T-cell (primary cell): ENCODE measurements around the gene LRRIQ4. TPM values are rescaled to one million over a fixed set of nuclear protein-coding genes. Genes with fewer than 3 reads are reported as not detected.

Experiments
- ATAC-seq, 4 experiments: fragments of 200-7000 bp in 3 of 4; fragments of 150-1000 bp in 1 of 4; cut with Tn5 transposase; replicated peaks in 1 of 4; 1 replicate in 3 of 4; 2 replicates in 1 of 4; pipeline ENCODE4 v1.10.0; 2021; ENCODE audit warnings: moderate library complexity in 3 of 4, mild to moderate bottlenecking in 2 of 4, moderate number of reproducible peaks in 1 of 4
- CTCF ChIA-PET, 2 donors: fragments of 300-600 bp; sonication (Branson Sonifier 250); formaldehyde crosslinking; loops; one replicate each; lab custom pipeline; 2022; ENCODE audit warnings: antibody characterized with exemption in 2 of 2; lab: Charles Lee
- POLR2A ChIA-PET, 2 donors: fragments of 300-600 bp; sonication (Branson Sonifier 250); formaldehyde crosslinking; loops; one replicate each; lab custom pipeline; 2022; ENCODE audit warnings: antibody characterized with exemption in 2 of 2; lab: Charles Lee
- DNase-seq, 35 experiments: peaks; one replicate each; pipeline versions ENCODE4 v3.0.0 to v3.0.0-alpha.2; 2013 to 2023
- H3K27ac ChIP-seq: one replicate; pipeline ENCODE4 v1.5.1; 2013; ENCODE audit warnings: low read length
- H3K27me3 ChIP-seq, 2 experiments: replicated peaks in 1 of 2; 1 replicate in 1 of 2; 2 replicates in 1 of 2; pipeline versions ENCODE4 v1.6.1 to v1.7.0; 2013; ENCODE audit warnings: low read length in 1 of 2, mixed read lengths in 1 of 2; ENCODE audit not compliant: control insufficient read depth in 2 of 2, insufficient read depth in 2 of 2; ENCODE audit errors: extremely low read depth in 1 of 2
- H3K36me3 ChIP-seq, 2 donors: 1 replicate in 1 of 2; 2 replicates in 1 of 2; pipeline versions ENCODE4 v1.6.1 to v1.7.0; 2013; ENCODE audit warnings: low read length in 1 of 2; ENCODE audit not compliant: control insufficient read depth in 2 of 2, insufficient read depth in 1 of 2; ENCODE audit errors: extremely low read depth in 1 of 2
- H3K4me1 ChIP-seq, 2 experiments: 1 replicate in 1 of 2; 2 replicates in 1 of 2; pipeline versions ENCODE4 v1.6.1 to v1.7.0; 2013; ENCODE audit warnings: low read length in 2 of 2, mixed read lengths in 1 of 2; ENCODE audit not compliant: insufficient read depth in 2 of 2, control insufficient read depth in 1 of 2; ENCODE audit errors: extremely low read depth in 1 of 2
- H3K4me3 ChIP-seq, 2 donors: 1 replicate in 1 of 2; 2 replicates in 1 of 2; pipeline versions ENCODE4 v1.5.1 to v1.7.0; 2013; ENCODE audit warnings: mild to moderate bottlenecking in 2 of 2, low read length in 1 of 2, moderate library complexity in 1 of 2; ENCODE audit not compliant: control insufficient read depth in 1 of 2; ENCODE audit errors: extremely low read depth in 1 of 2
- H3K9me3 ChIP-seq: 2 replicates; pipeline ENCODE4 v1.7.0; 2013
- H3K27ac Mint-ChIP-seq, 2 donors: one replicate each; pipeline ENCODE4 v1.8.0; 2020 to 2021; ENCODE audit warnings: mild to moderate bottlenecking in 2 of 2, mixed read lengths in 2 of 2
- H3K27me3 Mint-ChIP-seq, 2 donors: one replicate each; pipeline ENCODE4 v1.8.0; 2021 to 2022; ENCODE audit warnings: mixed read lengths in 2 of 2
- H3K36me3 Mint-ChIP-seq: one replicate; pipeline ENCODE4 v1.8.0; 2021; ENCODE audit warnings: mixed read lengths
- H3K4me1 Mint-ChIP-seq, 3 donors: one replicate each; pipeline ENCODE4 v1.8.0; 2020 to 2022; ENCODE audit warnings: mixed read lengths in 3 of 3, mild to moderate bottlenecking in 1 of 3
- H3K4me3 Mint-ChIP-seq, 3 donors: one replicate each; pipeline ENCODE4 v1.8.0; 2020 to 2022; ENCODE audit warnings: mild to moderate bottlenecking in 3 of 3, mixed read lengths in 3 of 3, moderate library complexity in 3 of 3
- H3K9me3 Mint-ChIP-seq, 3 donors: one replicate each; pipeline ENCODE4 v1.8.0; 2020 to 2022; ENCODE audit warnings: mixed read lengths in 3 of 3
- WGBS: methylation state at CpG from one replicate; pipeline ENCODE4 v1.1.5; 2013; ENCODE audit warnings: missing lambda C conversion rate; ENCODE audit not compliant: insufficient coverage; 5-methylcytosine and 5-hydroxymethylcytosine counted together
- total RNA-seq, 35 experiments: library from RNA in 6 of 35; stranded (reverse) in 6 of 35; fragments of 120-200 nt in 1 of 35; gene quantifications; one replicate each; pipeline versions ENCODE4 v1.2.1 to v1.2.4 and lab custom pipeline; 2013 to 2026

LRRIQ4 gene
- total RNA-seq = not detected
- total RNA-seq (2013) = not detected
- 0 to 0.19 (median 0) reads per million in 29 experiments for total RNA-seq (lab: John Stamatoyannopoulos, UW)

- peaks cover 4% of the 10 kb centered on the region for H3K9me3 ChIP-seq
- H3K36me3 ChIP-seq = no peaks in the 10 kb centered on the region
- no peak within 1 kb of the TSS for H3K27ac ChIP-seq
- peaks cover 3 to 26% of the 10 kb centered on the region in 2 experiments for H3K4me1 ChIP-seq
- Mint-ChIP-seq H3K9me3 (peaks cover 4 to 11% (median 10%) of the 10 kb centered on the region in 3 donors), H3K36me3 (peaks cover 7% of the 10 kb centered on the region), H3K27ac (peak within 1 kb of the TSS; percentile 9 to 57), H3K4me3 (peak within 1 kb of the TSS; percentile 74 to 94 (median 78)), H3K4me1 (peaks cover 27 to 29% (median 29%) of the 10 kb centered on the region in 3 donors), H3K27me3 (peaks cover 0 to 5% of the 10 kb centered on the region in 2 donors)
- ATAC-seq (peak; percentile 62 to 77 (median 72)), DNase-seq (peak in 34 of 35 experiments; percentile 12 to 74 (median 48))
- ChIA-PET POLR2A (interaction anchor here in 1 of 2 donors (0.7 kb wide), 1 partner anchor 367 kb away, joined by 3 read pairs; no protein-coding TSS in a partner anchor), CTCF (interaction anchor here in 1 of 2 donors (0.5 kb wide), 1 partner anchor 14 kb away, joined by 3 read pairs; no protein-coding TSS in a partner anchor)
- H3K27me3 ChIP-seq = peaks cover 0 to 10% of the 10 kb centered on the region in 2 experiments
- H3K4me3 ChIP-seq = peak within 1 kb of the TSS; percentile 62 to 84
- 3% methylated on average over 54 of the region's 56 CpGs for WGBS
Observed at GRCh38 chr3:169812332-169813235, at the start of gene LRRIQ4, which contains the start of gene LRRC34. TSS of gene LRRIQ4 (plus strand) at chr3:169812870. CDS start at chr3:169821922, 9,052 bp downstream. TSS of gene LRRC34 (minus strand) at chr3:169812904. CDS start at chr3:169812548, 356 bp downstream.

GRCh38 chr3:169764312-169764881, 48.3 kb upstream of the LRRIQ4 start:
- peaks cover 16 to 30% (median 24%) of the 10 kb centered on the region in 3 donors for H3K4me1 Mint-ChIP-seq
- ATAC-seq (peak; percentile 44 to 57 (median 54)), DNase-seq (peak in 34 of 35 experiments; percentile 17 to 72 (median 52))
- peak overlapping the region; percentile 94 to 96 for H3K4me3 ChIP-seq
- POLR2A ChIA-PET = interaction anchor here (0.7 to 2.8 kb wide), 5 partner anchors 8 to 410 kb away, joined by 3 to 32 read pairs (median 5); partner anchors contain the start of gene MYNN (in 2 of the 2)
- no peaks in the 10 kb centered on the region for H3K27me3 ChIP-seq
- no peaks in the 10 kb centered on the region for H3K27me3 Mint-ChIP-seq
- peaks cover 0 to 7% (median 2%) of the 10 kb centered on the region in 3 donors for H3K9me3 Mint-ChIP-seq
- CTCF ChIA-PET = interaction anchor here (0.6 to 2.4 kb wide), 5 partner anchors 8 to 267 kb away, joined by 4 to 10 read pairs (median 5); partner anchors contain the start of gene MYNN (in 1 of the 2)
- H3K27ac Mint-ChIP-seq = peak overlapping the region; percentile 98
- H3K27ac ChIP-seq = peak overlapping the region; percentile 96
- WGBS = 0% methylated on average over 44 of the region's 46 CpGs
- H3K9me3 ChIP-seq = no peaks in the 10 kb centered on the region
- H3K36me3 ChIP-seq = no peaks in the 10 kb centered on the region
- H3K36me3 Mint-ChIP-seq = no peaks in the 10 kb centered on the region
- peak overlapping the region; percentile 92 to 97 (median 95) for H3K4me3 Mint-ChIP-seq
- H3K4me1 ChIP-seq = peaks cover 16 to 20% of the 10 kb centered on the region in 2 experiments

- no peaks in the 10 kb centered on the region for H3K27me3 ChIP-seq
- Mint-ChIP-seq H3K4me3 (peak within 1 kb of the TSS; percentile 92 to 97 (median 95)), H3K27ac (peak within 1 kb of the TSS; percentile 98), H3K9me3 (peaks cover 0 to 7% (median 2%) of the 10 kb centered on the region in 3 donors), H3K27me3 (no peaks in the 10 kb centered on the region), H3K4me1 (peaks cover 12 to 30% (median 24%) of the 10 kb centered on the region in 3 donors), H3K36me3 (no peaks in the 10 kb centered on the region)
- peaks cover 14 to 23% of the 10 kb centered on the region in 2 experiments for H3K4me1 ChIP-seq
- ChIA-PET CTCF (no interaction called here), POLR2A (interaction anchor here in 1 of 2 donors (0.8 to 2.8 kb wide), 2 partner anchors 8 to 1564 kb away, joined by 3 to 32 read pairs; partner anchors contain the start of gene MYNN)
- DNase-seq (peak; percentile 85 to 96 (median 91)), ATAC-seq (peak; percentile 89 to 91 (median 91))
- 2% methylated on average over 24 of the region's 42 CpGs for WGBS
- H3K27ac ChIP-seq = peak within 1 kb of the TSS; percentile 96
- no peaks in the 10 kb centered on the region for H3K36me3 ChIP-seq
- H3K4me3 ChIP-seq = peak within 1 kb of the TSS; percentile 94 to 96
- H3K9me3 ChIP-seq = no peaks in the 10 kb centered on the region
Observed at GRCh38 chr3:169764882-169765612, 47.6 kb upstream of the LRRIQ4 start, which contains the start of gene TERC. TSS of gene TERC (minus strand) at chr3:169765060.

GRCh38 chr3:169769287-169770181, 43.1 kb upstream of the LRRIQ4 start, which contains the start of gene ACTRT3:
TSS of gene ACTRT3 (minus strand) at chr3:169769561. CDS start at chr3:169769520, 41 bp downstream.
- ATAC-seq (peak in 1 of 4 experiments; percentile 10), DNase-seq (peak in 34 of 35 experiments; percentile 19 to 76 (median 44))
- CTCF ChIA-PET = interaction anchor here (0.6 to 1.0 kb wide), 4 partner anchors 44 to 1066 kb away, joined by 4 to 7 read pairs (median 4); partner anchors contain the start of gene SEC62 (in 1 of the 2)
- no peaks in the 10 kb centered on the region for H3K27me3 ChIP-seq
- H3K27ac Mint-ChIP-seq = peak within 1 kb of the TSS; percentile 83 to 84
- peaks cover 0 to 7% (median 2%) of the 10 kb centered on the region in 3 donors for H3K9me3 Mint-ChIP-seq
- H3K27ac ChIP-seq = peak within 1 kb of the TSS; percentile 68
- H3K4me1 ChIP-seq = peaks cover 12 to 14% of the 10 kb centered on the region in 2 experiments
- peak within 1 kb of the TSS; percentile 82 to 87 (median 86) for H3K4me3 Mint-ChIP-seq
- H3K36me3 ChIP-seq = peaks cover 0 to 3% of the 10 kb centered on the region in 2 donors
- no peaks in the 10 kb centered on the region for H3K36me3 Mint-ChIP-seq
- under 1% methylated on average over 49 of the region's 51 CpGs for WGBS
- POLR2A ChIA-PET = interaction anchor here in 1 of 2 donors (0.6 kb wide), 1 partner anchor 252 kb away, joined by 10 read pairs; no protein-coding TSS in a partner anchor
- peaks cover 19 to 38% (median 29%) of the 10 kb centered on the region in 3 donors for H3K4me1 Mint-ChIP-seq
- H3K4me3 ChIP-seq = peak within 1 kb of the TSS; percentile 74 to 87
- H3K9me3 ChIP-seq = no peaks in the 10 kb centered on the region
- no peaks in the 10 kb centered on the region for H3K27me3 Mint-ChIP-seq
